Liver (tissue), 9 donors: ENCODE results near the gene MAMDC2. TPM values are rescaled to one million over a fixed set of nuclear protein-coding genes. Genes with fewer than 3 reads are reported as not detected.

Experiments
- DNase-seq: peaks from one replicate; pipeline ENCODE4 v3.0.0-alpha.2; 2017; ENCODE audit warnings: low spot score
- H3K27ac ChIP-seq, 2 donors: one replicate each; pipeline ENCODE4 v1.7.0; 2013; ENCODE audit warnings: inconsistent platforms in 2 of 2, low read length in 2 of 2, control low read depth in 1 of 2, low read depth in 1 of 2, mild to moderate bottlenecking in 1 of 2
- H3K27me3 ChIP-seq, 4 donors: one replicate each; pipeline versions ENCODE4 v1.6.1 to v1.7.0; 2013; ENCODE audit warnings: low read length in 3 of 4, inconsistent platforms in 1 of 4, mild to moderate bottlenecking in 1 of 4, moderate library complexity in 1 of 4; ENCODE audit not compliant: control insufficient read depth in 4 of 4, insufficient read depth in 4 of 4
- H3K36me3 ChIP-seq, 4 donors: one replicate each; pipeline versions ENCODE4 v1.6.1 to v1.7.0; 2013; ENCODE audit warnings: low read length in 3 of 4, mild to moderate bottlenecking in 3 of 4, low read depth in 1 of 4, moderate library complexity in 1 of 4; ENCODE audit not compliant: control insufficient read depth in 4 of 4, insufficient read depth in 3 of 4
- H3K4me1 ChIP-seq, 4 donors: one replicate each; pipeline versions ENCODE4 v1.6.1 to v1.7.0; 2013; ENCODE audit warnings: low read length in 3 of 4, mild to moderate bottlenecking in 3 of 4, moderate library complexity in 1 of 4; ENCODE audit not compliant: control insufficient read depth in 4 of 4, insufficient read depth in 4 of 4
- H3K4me3 ChIP-seq, 3 donors: one replicate each; pipeline versions ENCODE4 v1.6.1 to v1.7.0; 2013; ENCODE audit warnings: low read length in 3 of 3, control low read depth in 1 of 3, low read depth in 1 of 3, mild to moderate bottlenecking in 1 of 3
- H3K9ac ChIP-seq, 2 donors: one replicate each; pipeline ENCODE4 v1.7.0; 2013; ENCODE audit warnings: low read length in 2 of 2, mild to moderate bottlenecking in 2 of 2, moderate library complexity in 2 of 2, control low read depth in 1 of 2, low read depth in 1 of 2
- H3K9me3 ChIP-seq, 4 donors: one replicate each; pipeline versions ENCODE4 v1.6.1 to v1.7.0; 2013; ENCODE audit warnings: low read length in 3 of 4; ENCODE audit not compliant: control insufficient read depth in 4 of 4
- ATF3 ChIP-seq: IDR thresholded peaks from 2 replicates; pipeline ENCODE4 v1.6.1; 2016; ENCODE audit warnings: antibody characterized with exemption
- CTCF ChIP-seq: fragments of 150-350 bp; IDR thresholded peaks from 2 replicates; pipeline ENCODE4 v1.5.1; 2017; ENCODE audit warnings: improper control_type of control experiment, low read depth, low read length; ENCODE audit not compliant: missing input control
- EGR1 ChIP-seq, 2 donors: IDR thresholded peaks; 2 replicates each; pipeline ENCODE4 v1.6.1; 2016 to 2018; ENCODE audit warnings: antibody characterized with exemption in 2 of 2, low read depth in 2 of 2
- FOXA1 ChIP-seq: IDR thresholded peaks from 2 replicates; pipeline ENCODE4 v1.6.1; 2016; ENCODE audit warnings: antibody characterized with exemption
- FOXA2 ChIP-seq: IDR thresholded peaks from 2 replicates; pipeline ENCODE4 v1.6.1; 2016; ENCODE audit warnings: antibody characterized with exemption
- GABPA ChIP-seq, 2 donors: IDR thresholded peaks in 1 of 2; conservative IDR thresholded peaks in 1 of 2; 2 replicates each; pipeline ENCODE4 v1.6.1; 2016; ENCODE audit warnings: antibody characterized with exemption in 2 of 2, mild to moderate bottlenecking in 1 of 2, moderate library complexity in 1 of 2
- HNF4A ChIP-seq, 2 donors: conservative IDR thresholded peaks; 2 replicates each; pipeline ENCODE4 v1.6.1; 2016; ENCODE audit warnings: antibody characterized with exemption in 2 of 2, mild to moderate bottlenecking in 2 of 2
- HNF4G ChIP-seq: IDR thresholded peaks from 2 replicates; pipeline ENCODE4 v1.6.1; 2016; ENCODE audit warnings: antibody characterized with exemption
- JUND ChIP-seq, 2 donors: IDR thresholded peaks; 2 replicates each; pipeline ENCODE4 v1.6.1; 2016; ENCODE audit warnings: antibody characterized with exemption in 2 of 2
- MAX ChIP-seq: IDR thresholded peaks from 2 replicates; pipeline ENCODE4 v1.6.1; 2016; ENCODE audit warnings: antibody characterized with exemption
- NR2F2 ChIP-seq: IDR thresholded peaks from 2 replicates; pipeline ENCODE4 v1.6.1; 2016; ENCODE audit warnings: antibody characterized with exemption
- REST ChIP-seq: IDR thresholded peaks from 2 replicates; pipeline ENCODE4 v1.6.1; 2016; ENCODE audit warnings: antibody characterized with exemption, mild to moderate bottlenecking
- RXRA ChIP-seq, 2 donors: IDR thresholded peaks; 2 replicates each; pipeline ENCODE4 v1.6.1; 2017 to 2018; ENCODE audit warnings: antibody characterized with exemption in 2 of 2, mild to moderate bottlenecking in 1 of 2
- SP1 ChIP-seq: IDR thresholded peaks from 2 replicates; pipeline ENCODE4 v1.6.1; 2018; ENCODE audit warnings: antibody characterized with exemption, mild to moderate bottlenecking
- TAF1 ChIP-seq: conservative IDR thresholded peaks from 2 replicates; pipeline ENCODE4 v1.6.1; 2016; ENCODE audit warnings: antibody characterized with exemption, mild to moderate bottlenecking
- YY1 ChIP-seq: IDR thresholded peaks from 2 replicates; pipeline ENCODE4 v1.6.1; 2016; ENCODE audit warnings: antibody characterized with exemption, mild to moderate bottlenecking
- ZBTB33 ChIP-seq: IDR thresholded peaks from 2 replicates; pipeline ENCODE4 v1.6.1; 2016; ENCODE audit warnings: antibody characterized with exemption
- WGBS: extraction: QIAGEN DNeasy Blood & Tissue Kit; methylation state at CpG from one replicate; pipeline ENCODE4 v1.1.7; 2013; 5-methylcytosine and 5-hydroxymethylcytosine counted together
- polyA plus RNA-seq, 2 donors: library from polyadenylated mRNA; stranded (reverse) in 1 of 2; unstranded in 1 of 2; fragments of 200-250 nt in 1 of 2; fragments of >200 nt in 1 of 2; fragmentation: Nextera tagmentation in 1 of 2; extraction: Ambion mirVana in 1 of 2; gene quantifications; one replicate each; pipeline versions ENCODE4 v1.2.1 to v1.2.3, GENCODE V29; 2013 to 2015
- total RNA-seq, 2 donors: library from RNA; depleted of rRNA; stranded (reverse); fragments of >200 nt; gene quantifications; one replicate each; pipeline ENCODE4 v1.2.3, GENCODE V29; 2014
- donor health status: healthy.
- donor health status: healthy.
- donor health status: healthy.
- donor health status: healthy.
- donor health status: healthy.

MAMDC2 gene
- total and polyA plus RNA-seq, 4 donors = 0.28 to 4.4 (median 1.0) TPM

GRCh38 chr9:70218767-70219166 lies 175.1 kb downstream of the MAMDC2 start:
- no peak overlapping the region for H3K4me3 ChIP-seq
- no peak for TF ChIP-seq ZBTB33
- no peaks in the 10 kb centered on the region for H3K4me1 ChIP-seq
- H3K36me3 ChIP-seq = peaks cover 0 to 4% (median 1%) of the 10 kb centered on the region in 4 donors
- no peak overlapping the region for H3K9ac ChIP-seq
- no peaks in the 10 kb centered on the region for H3K27me3 ChIP-seq
- 86% methylated on average over 1 of the region's 1 CpG for WGBS
- H3K9me3 ChIP-seq = peaks cover 0 to 2% (median 0%) of the 10 kb centered on the region in 4 donors
- H3K27ac ChIP-seq = no peak overlapping the region
- no peak for DNase-seq

GRCh38 chr9:70220216-70220615 lies 176.6 kb downstream of the MAMDC2 start:
- H3K9me3 ChIP-seq = no peaks in the 10 kb centered on the region
- H3K36me3 ChIP-seq = no peaks in the 10 kb centered on the region
- H3K4me1 ChIP-seq = no peaks in the 10 kb centered on the region
- TF ChIP-seq FOXA2 = no peak
- TF ChIP-seq EGR1 (IDR thresholded peaks at IDR 0.05; ENCODE audit: low read depth in 2 of 2) = no peak
- TF ChIP-seq ZBTB33 = no peak
- no peak for TF ChIP-seq JUND (IDR thresholded peaks at IDR 0.05)
- no peak for TF ChIP-seq SP1
- no peak for TF ChIP-seq NR2F2
- no peak for TF ChIP-seq GABPA (IDR thresholded peaks at IDR 0.05 in 1 of 2, conservative IDR thresholded peaks at IDR 0.05 in 1 of 2)
- no peak for TF ChIP-seq REST
- TF ChIP-seq ATF3 = no peak
- TF ChIP-seq YY1 = no peak
- no peak for TF ChIP-seq CTCF
- no peak for TF ChIP-seq RXRA (IDR thresholded peaks at IDR 0.05)
- TF ChIP-seq MAX = no peak
- no peak for TF ChIP-seq FOXA1
- TF ChIP-seq HNF4A (conservative IDR thresholded peaks at IDR 0.05) = no peak
- no peak for TF ChIP-seq HNF4G
- TF ChIP-seq TAF1 = no peak
- 95% methylated on average over 2 of the region's 2 CpGs for WGBS
- no peak for DNase-seq
- no peak overlapping the region for H3K4me3 ChIP-seq
- no peak overlapping the region for H3K27ac ChIP-seq
- no peak overlapping the region for H3K9ac ChIP-seq
- H3K27me3 ChIP-seq = no peaks in the 10 kb centered on the region
